DND-41 (cell line): ENCODE measurements around the gene ANKRD33.
A peak's percentile ranks its signal among the peaks of the same experiment; 100 is the strongest.

ENCODE experiments used
- ATAC-seq: fragments of 200-7000 bp; cut with Tn5 transposase; 3 replicates; pipeline ENCODE4 v1.9.1; 2021; ENCODE audit warnings: low read depth; ENCODE audit not compliant: insufficient read depth
- DNase-seq: peaks from one replicate; pipeline ENCODE4 v3.0.0-alpha.2; 2020
- H2AFZ ChIP-seq: 2 replicates; pipeline ENCODE4 v1.6.0; 2012; ENCODE audit warnings: low read depth, low read length
- H3K27ac ChIP-seq: 2 replicates; pipeline ENCODE4 v1.5.1; 2012; ENCODE audit warnings: low read length, inconsistent platforms
- H3K27me3 ChIP-seq: fragments of 200-600 bp; sonication (generic); 2 replicates; pipeline ENCODE4 v1.6.0; 2012; ENCODE audit warnings: low read length, mild to moderate bottlenecking, inconsistent platforms; ENCODE audit not compliant: insufficient read depth, poor library complexity
- H3K36me3 ChIP-seq: 2 replicates; pipeline ENCODE4 v1.5.1; 2012; ENCODE audit warnings: low read length, inconsistent platforms; ENCODE audit not compliant: insufficient read depth
- H3K4me1 ChIP-seq: 2 replicates; pipeline ENCODE4 v1.5.1; 2012; ENCODE audit warnings: mild to moderate bottlenecking, low read length; ENCODE audit not compliant: insufficient read depth
- H3K4me2 ChIP-seq: 2 replicates; pipeline ENCODE4 v1.6.0; 2012; ENCODE audit warnings: mild to moderate bottlenecking, moderate library complexity, low read length, inconsistent platforms; ENCODE audit not compliant: insufficient read depth
- H3K4me3 ChIP-seq, 2 experiments: fragments of 200-600 bp in 1 of 2; shearing (Covaris generic) in 1 of 2; 2 replicates each; pipeline ENCODE4 v1.5.1; 2012 to 2016; ENCODE audit warnings: inconsistent platforms in 2 of 2, low read length in 2 of 2, mild to moderate bottlenecking in 2 of 2, low read depth in 1 of 2, moderate library complexity in 1 of 2
- H3K79me2 ChIP-seq: 2 replicates; pipeline ENCODE4 v1.6.0; 2012; ENCODE audit warnings: low read length, inconsistent platforms; ENCODE audit not compliant: insufficient read depth
- H3K9ac ChIP-seq: 2 replicates; pipeline ENCODE4 v1.6.0; 2012; ENCODE audit warnings: low read depth, mild to moderate bottlenecking, inconsistent platforms, low read length, moderate library complexity
- H3K9me3 ChIP-seq: 2 replicates; pipeline ENCODE4 v1.5.1; 2012; ENCODE audit warnings: low read length, moderate library complexity, mild to moderate bottlenecking, inconsistent platforms; ENCODE audit not compliant: insufficient read depth, severe bottlenecking
- H4K20me1 ChIP-seq: 2 replicates; pipeline ENCODE4 v1.6.0; 2012; ENCODE audit warnings: low read length; ENCODE audit not compliant: insufficient read depth
- CTCF ChIP-seq: IDR thresholded peaks from 2 replicates; pipeline ENCODE4 v1.5.1; 2012; ENCODE audit warnings: borderline replicate concordance, low read length, moderate library complexity, mild to moderate bottlenecking; ENCODE audit not compliant: poor library complexity, severe bottlenecking; ENCODE audit errors: extremely low read depth
- EZH2 ChIP-seq: IDR thresholded peaks from 3 replicates; pipeline ENCODE4 v1.6.1; 2012; ENCODE audit warnings: borderline replicate concordance, low read depth, mild to moderate bottlenecking, moderate library complexity, low read length, inconsistent platforms; ENCODE audit not compliant: severe bottlenecking

ANKRD33 gene

GRCh38 chr12:51926718-51927117 lies 38.8 kb downstream of the ANKRD33 start:
- H2AFZ ChIP-seq: no peak overlapping the region
- no peaks in the 10 kb centered on the region for H4K20me1 ChIP-seq
- H3K27me3 ChIP-seq: no peaks in the 10 kb centered on the region
- H3K4me2 ChIP-seq: no peak overlapping the region
- DNase-seq (peak; percentile 13), ATAC-seq (no peak)
- no peaks in the 10 kb centered on the region for H3K4me1 ChIP-seq
- no peaks in the 10 kb centered on the region for H3K79me2 ChIP-seq
- H3K9me3 ChIP-seq: no peaks in the 10 kb centered on the region
- TF ChIP-seq CTCF (peak; percentile 53), EZH2 (no peak)
- H3K4me3 ChIP-seq: no peak overlapping the region
- H3K27ac ChIP-seq: no peak overlapping the region
- no peaks in the 10 kb centered on the region for H3K36me3 ChIP-seq
- H3K9ac ChIP-seq: no peak overlapping the region

- no peak for DNase-seq
- no peak overlapping the region for H2AFZ ChIP-seq
- H3K9ac ChIP-seq: no peak overlapping the region
- H3K27me3 ChIP-seq: no peaks in the 10 kb centered on the region
- ATAC-seq: no peak
- no peak for TF ChIP-seq CTCF
- TF ChIP-seq EZH2: no peak
- no peaks in the 10 kb centered on the region; the same call in 1 of the 2 replicates for H4K20me1 ChIP-seq
- no peaks in the 10 kb centered on the region for H3K9me3 ChIP-seq
- H3K4me2 ChIP-seq: no peak overlapping the region
- no peak overlapping the region for H3K27ac ChIP-seq
- H3K4me1 ChIP-seq: no peaks in the 10 kb centered on the region
- H3K36me3 ChIP-seq: no peaks in the 10 kb centered on the region
- no peaks in the 10 kb centered on the region for H3K79me2 ChIP-seq
- no peak overlapping the region for H3K4me3 ChIP-seq
Observed at GRCh38 chr12:51932218-51933076, 44.5 kb downstream of the ANKRD33 start.

GRCh38 chr12:51934080-51934479 lies 46.2 kb downstream of the ANKRD33 start:
- no peak overlapping the region for H3K4me3 ChIP-seq
- peaks cover 13% of the 10 kb centered on the region for H3K27me3 ChIP-seq
- H3K9me3 ChIP-seq: no peaks in the 10 kb centered on the region
- no peaks in the 10 kb centered on the region for H3K36me3 ChIP-seq
- no peak overlapping the region for H3K9ac ChIP-seq
- no peak overlapping the region for H3K27ac ChIP-seq
- no peaks in the 10 kb centered on the region; the same call in none of the 2 replicates for H4K20me1 ChIP-seq
- TF ChIP-seq CTCF (no peak), EZH2 (no peak)
- no peak for ATAC-seq
- H3K79me2 ChIP-seq: no peaks in the 10 kb centered on the region
- H3K4me1 ChIP-seq: no peaks in the 10 kb centered on the region
- H2AFZ ChIP-seq: no peak overlapping the region
- no peak overlapping the region for H3K4me2 ChIP-seq
- no peak for DNase-seq
